Subcutaneous adipose tissue (tissue), 4 donors: ENCODE data around the gene LMOD2. TPM values are rescaled to one million over a fixed set of nuclear protein-coding genes. Genes with fewer than 3 reads are reported as not detected.

Experiments
- CTCF ChIP-seq: fragments of 450-650 bp; IDR thresholded peaks from one replicate; pipeline ENCODE4 v1.5.1; 2016; ENCODE audit warnings: low read depth, mild to moderate bottlenecking, control low read depth, antibody characterized with exemption, moderate library complexity
- total RNA-seq, 4 donors: library from RNA; depleted of rRNA; stranded (reverse); fragments of >200 nt; gene quantifications; one replicate each; pipeline ENCODE4 v1.1.0, GENCODE V29; 2016

LMOD2 gene
- total RNA-seq, 4 donors from 2014 or later, result not detected

DNA sequence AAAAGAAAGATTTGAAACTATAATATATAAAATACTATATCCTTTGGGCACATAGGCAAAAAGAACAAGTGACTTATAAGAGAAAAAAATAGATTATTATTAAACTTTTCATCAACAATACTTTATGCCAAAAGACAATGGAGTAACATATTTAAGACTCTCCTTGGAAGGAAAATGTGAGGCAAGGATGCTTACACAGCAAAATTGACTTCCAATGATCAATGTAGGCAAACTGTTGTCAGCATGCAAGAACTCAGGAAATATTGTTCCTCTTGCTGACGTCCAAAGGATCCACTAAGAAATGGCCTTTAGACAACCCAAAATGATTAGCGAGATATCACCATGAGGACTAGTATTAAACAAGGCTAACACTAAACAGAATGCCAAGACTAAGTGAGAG lies 22.9 kb upstream of the LMOD2 start:
- TF ChIP-seq CTCF, result no peak

DNA sequence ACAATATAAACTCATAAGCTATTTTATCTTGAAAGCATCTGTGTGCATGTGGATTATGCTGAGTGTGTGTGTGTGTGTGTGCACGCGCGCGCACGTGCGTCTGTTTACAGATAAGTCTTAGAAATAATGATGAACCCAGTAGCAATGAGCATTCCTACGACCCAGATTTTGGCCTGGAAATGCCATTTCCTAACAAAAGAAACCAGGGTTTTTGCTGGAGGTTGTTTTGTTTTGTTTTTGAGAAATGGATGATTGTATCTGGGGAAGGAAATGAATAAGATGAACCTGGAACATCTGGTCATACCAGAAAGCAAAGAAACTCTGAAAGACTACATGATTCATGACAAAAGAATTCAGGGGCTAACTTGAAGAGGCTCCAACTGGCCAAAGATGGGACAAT lies 22.1 kb upstream of the LMOD2 start:
- no peak for TF ChIP-seq CTCF

GRCh38 chr7:123635551-123636359 lies 19.9 kb upstream of the LMOD2 start:
- TF ChIP-seq CTCF, result no peak

- TF ChIP-seq CTCF, result no peak
Measured at GRCh38 chr7:123637203-123637602, 18.5 kb upstream of the LMOD2 start.

DNA sequence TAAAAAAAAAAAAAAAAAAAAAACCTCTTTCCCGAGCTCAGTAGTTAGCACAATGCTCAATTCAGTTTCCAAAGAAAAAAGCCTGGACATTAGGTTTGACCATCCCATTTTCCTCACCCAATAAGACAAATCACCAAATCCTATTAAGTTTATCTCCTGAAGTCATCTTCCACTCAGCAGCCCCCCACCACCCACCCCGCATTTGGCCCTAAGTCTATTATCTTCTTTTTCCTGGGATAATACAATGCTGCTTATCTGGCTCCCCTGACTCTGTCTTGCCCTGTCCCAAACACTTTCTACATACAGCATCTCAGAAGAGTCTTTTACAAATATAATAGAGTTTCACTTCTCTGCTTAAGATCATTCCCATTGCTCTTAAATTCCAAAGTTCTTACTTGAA lies 17.8 kb upstream of the LMOD2 start:
- TF ChIP-seq CTCF, result no peak

DNA sequence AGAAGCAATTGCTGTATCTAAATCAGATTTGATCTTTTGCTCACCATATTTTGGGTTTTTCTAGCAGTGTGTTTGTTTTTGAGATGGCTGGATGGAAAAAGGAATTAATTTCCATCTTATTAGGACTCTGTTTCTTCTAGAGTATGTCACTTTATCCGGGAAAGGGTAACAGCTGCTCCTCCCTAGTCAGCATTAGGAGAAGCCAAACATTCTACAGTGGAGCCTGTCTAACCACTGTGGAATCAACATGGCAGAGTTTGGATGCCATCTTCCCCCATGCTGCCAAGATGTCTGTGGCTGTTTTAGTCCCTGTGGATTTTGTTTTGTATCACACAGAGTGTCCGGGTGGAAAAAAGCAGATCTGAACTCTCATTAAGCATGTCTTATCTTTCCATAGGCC lies 16.0 kb upstream of the LMOD2 start:
- no peak for TF ChIP-seq CTCF

DNA sequence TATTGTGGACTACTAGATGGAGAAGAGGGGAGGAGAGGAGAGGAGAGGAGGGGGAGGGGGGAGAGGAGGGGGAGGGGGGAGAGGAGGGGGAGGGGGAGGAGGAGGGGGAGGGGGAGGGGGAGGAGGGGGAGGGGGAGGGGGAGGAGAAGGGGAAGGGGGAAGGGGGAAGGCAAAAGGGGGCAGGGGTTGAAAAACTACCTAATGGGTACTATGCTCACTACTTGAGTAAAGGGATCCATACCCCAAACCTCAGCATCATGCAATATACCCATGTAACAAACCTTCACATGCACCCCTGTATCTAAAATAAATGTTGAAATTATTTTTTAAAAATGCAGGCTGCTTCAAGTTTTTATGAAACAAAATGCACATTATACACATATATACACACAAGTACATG lies 15.1 kb upstream of the LMOD2 start:
- no peak for TF ChIP-seq CTCF
